GM21717 (cell line): Measurements from ENCODE around the gene MTRFR.
"Not testable (repeated sequence)": the region's sequence is repeated elsewhere in the genome, so short reads cannot be mapped to it uniquely, and the experiment has no call there.

Experiments used
- ATAC-seq: cut with Tn5 transposase; IDR thresholded peaks from one replicate; pipeline ENCODE4 v1.9.1; 2021; ENCODE audit warnings: mild to moderate bottlenecking, moderate library complexity; ENCODE audit not compliant: unreplicated experiment

Gene MTRFR

DNA sequence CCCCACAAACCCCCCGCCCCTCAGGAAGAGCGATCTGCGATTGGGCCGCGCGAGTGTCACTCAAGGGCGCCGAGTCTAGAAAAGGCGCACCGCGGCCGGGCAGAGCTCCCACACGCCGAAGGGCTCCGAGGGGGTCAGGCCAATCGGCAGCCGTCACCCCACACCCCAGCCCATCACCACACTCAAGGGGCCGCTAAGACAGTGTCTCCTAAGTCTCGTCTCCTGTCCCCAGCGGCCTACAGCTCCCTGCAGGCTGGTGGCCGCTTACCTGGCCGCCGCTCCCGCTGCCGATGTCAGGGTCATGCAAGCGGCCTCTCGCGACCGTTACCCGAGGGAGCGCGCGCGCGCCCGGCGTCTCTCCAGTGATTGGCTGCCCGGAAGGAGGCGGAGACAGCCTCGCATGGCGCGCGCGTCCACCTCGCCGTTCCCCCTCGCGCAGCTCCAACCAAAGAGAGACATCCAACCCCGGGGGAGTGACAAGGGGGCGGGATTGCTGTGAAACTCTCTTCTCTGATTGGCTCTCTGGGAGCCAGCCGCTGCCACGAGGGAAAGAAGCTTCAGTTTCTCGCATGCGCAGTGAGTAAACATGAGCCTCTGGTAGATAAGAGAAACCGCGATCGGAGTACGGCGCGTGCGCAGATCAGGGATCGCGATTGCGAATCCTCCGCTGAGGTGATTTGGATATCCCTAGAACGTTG is at the start of gene MTRFR, which contains the start of gene MPHOSPH9:
Gene MTRFR (plus strand): TSS at position 630 of the 698 bp plus-strand sequence. CDS start 20,239 bp downstream, outside the sequence.
Gene MPHOSPH9 (minus strand): TSS at position 335 of the 698 bp plus-strand sequence. CDS start 2,777 bp downstream, outside the sequence.
- ATAC-seq = peak; percentile 77

GRCh38 chr12:123187637-123188036 is 45.6 kb upstream of the MTRFR start:
- no peak for ATAC-seq

DNA sequence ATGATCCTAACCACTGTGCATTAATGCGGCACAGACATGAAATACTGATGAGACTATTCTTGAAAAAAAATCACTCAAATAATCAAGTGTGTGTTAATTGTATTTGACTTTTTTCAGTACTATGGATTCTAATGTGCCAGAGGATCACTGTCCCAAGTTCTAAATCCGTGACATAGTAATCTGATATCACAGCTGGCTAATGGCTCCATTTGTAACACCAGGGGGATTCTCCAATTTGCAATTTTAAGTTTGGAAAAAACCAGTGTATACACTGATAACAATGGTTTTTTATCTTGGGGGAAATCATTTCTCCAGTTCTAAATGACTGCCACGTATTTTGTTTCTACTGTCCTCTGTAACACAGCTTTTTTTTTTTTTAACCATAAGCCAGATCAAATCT is 33.3 kb upstream of the MTRFR start:
- ATAC-seq = no peak

DNA sequence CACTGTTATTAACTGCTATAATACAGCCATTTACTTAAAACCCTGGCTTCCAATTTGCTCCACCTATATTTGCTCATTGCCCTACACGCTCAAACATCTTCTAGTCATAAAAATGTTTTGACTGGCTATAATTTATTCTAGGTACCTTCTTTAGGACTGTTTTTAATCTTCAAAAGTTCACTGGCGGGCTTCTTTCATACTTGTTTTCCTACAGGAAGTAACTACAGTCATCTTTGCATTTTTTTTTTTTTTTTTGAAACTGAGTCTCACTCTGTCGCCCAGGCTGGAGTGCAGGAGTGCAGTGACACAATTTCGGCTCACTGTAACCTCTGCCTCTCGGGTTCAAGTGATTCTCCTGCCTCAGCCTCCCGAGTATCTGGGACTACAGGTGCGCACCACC is 32.8 kb upstream of the MTRFR start:
- no peak for ATAC-seq

GRCh38 chr12:123206794-123207193 is 26.4 kb upstream of the MTRFR start:
- not testable (repeated sequence) for ATAC-seq

DNA sequence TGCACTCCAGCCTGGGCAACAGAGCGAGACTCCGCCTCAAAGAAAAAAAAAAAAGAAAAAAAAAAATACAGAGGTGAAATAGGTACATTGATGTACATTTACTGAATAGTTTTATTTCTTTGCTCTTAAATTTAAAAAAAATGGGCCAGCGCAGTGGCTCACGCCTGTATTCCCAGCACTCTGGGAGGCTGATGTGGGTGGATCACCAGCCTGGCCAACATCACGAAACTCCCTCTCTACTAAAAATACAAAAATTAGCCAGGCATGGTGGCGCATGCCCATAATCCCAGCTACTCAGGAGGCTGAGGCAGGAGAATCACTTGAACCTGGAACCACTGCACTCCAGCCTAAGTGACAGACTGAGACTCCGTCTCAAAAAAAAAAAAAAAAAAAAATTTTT is 25.4 kb upstream of the MTRFR start:
- not testable (repeated sequence) for ATAC-seq

DNA sequence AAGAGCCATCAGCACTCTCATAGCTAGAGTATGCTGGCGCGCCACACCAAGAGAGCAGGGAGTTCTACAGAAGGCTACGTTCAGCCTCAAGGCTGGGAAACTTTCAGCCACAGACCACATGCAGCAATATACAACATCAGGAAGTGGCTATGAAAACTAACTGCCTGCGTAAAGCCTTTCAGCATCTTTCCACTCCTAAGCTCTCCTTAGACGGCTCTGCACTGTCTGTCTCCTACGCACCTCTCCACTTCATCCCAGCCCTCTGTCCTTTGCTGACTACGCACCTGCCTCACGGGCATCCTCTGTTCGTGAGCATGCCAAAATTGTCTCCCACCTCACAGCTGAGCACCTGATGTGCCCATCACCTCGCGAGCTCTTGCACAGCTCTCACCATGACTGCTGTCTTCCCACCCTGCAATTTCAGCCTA is 10.0 kb upstream of the MTRFR start:
- ATAC-seq = no peak

DNA sequence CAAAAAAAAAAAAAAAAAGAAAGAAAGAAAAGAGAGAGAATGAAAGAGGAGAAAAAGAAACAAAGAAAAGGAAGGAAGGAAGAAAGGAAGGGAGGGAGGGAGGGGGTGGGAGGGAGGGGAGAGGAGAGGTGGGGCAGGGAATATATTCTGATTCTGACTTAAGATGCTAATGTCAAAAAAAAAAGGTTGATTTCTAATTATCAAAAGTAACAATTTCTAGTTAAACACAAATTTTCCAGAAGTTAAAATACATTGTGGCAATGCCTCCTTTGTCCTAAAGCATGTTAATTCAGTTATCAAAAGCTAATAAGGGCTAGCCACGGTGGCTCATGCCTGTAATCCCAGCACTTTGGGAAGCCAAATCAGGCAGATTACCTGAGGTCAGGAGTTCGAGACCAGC is 7.8 kb upstream of the MTRFR start:
- no peak for ATAC-seq

GRCh38 chr12:123227581-123228258 is 5.5 kb upstream of the MTRFR start:
- no peak for ATAC-seq

DNA sequence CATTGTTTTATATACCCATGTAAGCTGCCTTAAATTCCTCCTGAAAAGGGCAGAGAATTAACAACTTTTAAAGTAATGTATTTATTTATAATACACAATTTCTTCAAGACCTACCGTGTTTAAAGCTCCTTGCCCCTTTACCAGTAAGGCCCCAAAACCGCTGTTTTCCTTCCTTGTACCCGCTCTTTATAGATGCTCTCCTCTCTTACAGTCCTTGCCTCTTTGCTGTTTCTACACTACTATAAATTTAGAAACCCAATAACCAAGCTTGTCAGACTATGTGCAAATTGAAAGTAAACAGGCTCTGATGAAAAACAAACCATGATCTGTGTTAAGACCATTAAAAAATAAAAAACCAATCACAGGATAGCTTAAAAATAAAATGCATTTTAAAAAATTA is 4.2 kb upstream of the MTRFR start:
- ATAC-seq = no peak

DNA sequence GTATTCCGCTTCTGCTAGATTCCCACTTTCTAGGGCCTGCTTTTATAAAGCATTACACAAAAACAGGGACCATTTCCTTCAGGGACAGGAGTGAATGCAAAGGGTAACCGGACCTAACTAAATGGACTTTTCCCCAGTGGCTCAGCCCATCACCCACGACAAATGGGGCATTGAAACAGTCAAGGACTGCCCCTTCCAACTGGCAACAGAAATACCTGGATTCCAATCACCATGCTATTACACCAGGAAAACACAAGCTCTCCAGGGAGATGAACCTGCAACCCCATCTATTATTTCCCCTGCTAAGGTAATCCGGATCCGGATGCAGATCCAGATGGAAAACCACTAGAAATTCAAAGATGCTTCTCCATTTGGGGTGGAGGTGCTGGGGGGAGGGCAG is 1.3 kb upstream of the MTRFR start:
- ATAC-seq = no peak

DNA sequence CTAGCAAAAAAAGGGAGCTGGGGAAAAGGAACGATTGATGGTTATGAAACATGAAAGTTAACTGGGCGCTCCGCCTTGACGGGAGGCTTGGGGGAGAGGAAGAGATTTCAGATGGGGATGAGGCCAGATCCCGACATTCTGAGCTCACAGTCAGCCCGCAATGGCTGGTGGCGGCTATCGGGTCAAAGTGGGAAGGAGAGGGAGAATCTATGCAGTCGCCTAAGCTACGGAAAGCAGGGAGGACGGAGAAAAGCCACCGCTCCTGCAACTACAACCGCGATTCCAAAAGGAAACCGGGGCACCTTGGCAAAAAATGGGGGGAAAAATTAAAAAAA is 797 bp upstream of the MTRFR start:
- ATAC-seq = no peak

- ATAC-seq = peak; percentile 11
Measured at GRCh38 chr12:123233505-123234308, 471 bp downstream of the MTRFR start.

- ATAC-seq = no peak
Measured at GRCh38 chr12:123237646-123238329, 4.6 kb downstream of the MTRFR start.

DNA sequence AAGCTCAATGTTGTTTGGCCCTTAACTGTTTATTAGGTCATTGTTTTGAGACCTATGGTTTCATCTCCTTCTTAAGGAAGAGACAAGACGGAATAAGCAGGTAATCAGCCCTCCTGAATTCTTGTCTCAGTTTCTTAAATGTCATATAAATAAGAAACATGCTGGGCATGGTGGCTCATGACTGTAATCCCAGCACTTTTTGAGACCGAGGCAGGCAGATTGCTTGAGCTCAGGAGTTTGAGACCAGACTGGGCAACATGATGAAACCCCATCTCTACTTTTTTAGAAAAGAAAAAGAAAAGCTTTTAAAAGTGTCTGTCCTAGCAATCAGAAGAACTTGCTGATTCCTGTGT is 5.1 kb downstream of the MTRFR start:
- ATAC-seq = no peak

- no peak for ATAC-seq
Measured at GRCh38 chr12:123238961-123239360, 5.7 kb downstream of the MTRFR start.

- no peak for ATAC-seq
Measured at GRCh38 chr12:123242116-123242904, 9.1 kb downstream of the MTRFR start.

DNA sequence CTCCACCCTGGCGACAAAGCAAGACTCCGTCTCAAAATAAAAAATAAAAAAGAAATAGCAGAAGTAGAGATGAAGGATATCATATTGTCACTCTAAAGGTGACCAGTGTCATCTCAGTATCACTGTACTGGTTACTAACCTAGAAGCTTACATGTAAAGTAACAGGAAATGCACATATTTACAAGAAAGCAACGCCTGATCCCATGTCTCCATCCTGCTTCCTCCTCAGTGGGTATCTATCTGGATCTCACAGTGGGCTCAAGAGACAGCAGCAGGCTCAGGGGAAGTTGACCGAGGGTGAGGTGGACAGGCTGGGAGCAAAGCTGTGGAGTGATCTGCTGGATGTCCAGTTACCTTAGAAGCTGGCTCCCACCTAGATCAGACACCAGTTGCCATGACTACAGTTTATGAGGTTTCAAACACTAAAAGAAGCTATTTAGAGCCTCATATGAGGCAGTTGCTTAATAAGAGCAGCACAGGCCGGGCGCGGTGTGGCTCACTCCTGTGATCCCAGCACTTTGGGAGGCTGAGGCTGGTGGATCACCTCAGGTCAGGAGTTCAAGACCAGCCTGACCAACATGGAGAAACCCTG is 10.5 kb downstream of the MTRFR start:
- no peak for ATAC-seq

- no peak for ATAC-seq
Measured at GRCh38 chr12:123245678-123246077, 12.4 kb downstream of the MTRFR start.

DNA sequence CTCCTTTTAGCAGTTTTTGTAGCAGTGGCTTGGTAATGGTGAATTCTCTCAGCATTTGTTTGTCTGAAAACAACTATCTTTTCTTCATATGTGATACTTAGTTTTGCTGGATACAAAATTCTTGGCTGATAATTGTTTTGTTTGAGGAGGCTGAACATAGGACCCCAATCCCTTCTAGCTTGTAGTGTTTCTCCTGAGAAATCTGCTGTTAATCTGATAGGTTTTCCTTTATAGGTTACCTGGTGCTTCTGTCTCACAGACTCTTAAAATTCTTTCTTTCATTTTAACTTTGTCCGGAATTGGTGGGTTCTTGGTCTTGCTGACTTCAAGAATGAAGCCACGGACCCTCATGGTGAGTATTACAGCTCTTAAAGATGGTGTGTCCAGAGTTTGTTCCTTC is 14.9 kb downstream of the MTRFR start:
- not testable (repeated sequence) for ATAC-seq
